GM12873 (cell line): ENCODE measurements around the gene PARN.

ENCODE experiments used
- TF ChIP-seq, protein P1 (sequence below): IDR thresholded peaks from 2 replicates; pipeline ENCODE4 v1.5.1; 2012; ENCODE audit warnings: low read depth, mild to moderate bottlenecking, moderate library complexity, low read length, control low read depth; ENCODE audit not compliant: insufficient read depth; ENCODE audit errors: missing control alignments

Gene PARN

GRCh38 chr16:14464796-14465195 is 165.3 kb downstream of the PARN start:
- TF ChIP-seq, protein P1, sequence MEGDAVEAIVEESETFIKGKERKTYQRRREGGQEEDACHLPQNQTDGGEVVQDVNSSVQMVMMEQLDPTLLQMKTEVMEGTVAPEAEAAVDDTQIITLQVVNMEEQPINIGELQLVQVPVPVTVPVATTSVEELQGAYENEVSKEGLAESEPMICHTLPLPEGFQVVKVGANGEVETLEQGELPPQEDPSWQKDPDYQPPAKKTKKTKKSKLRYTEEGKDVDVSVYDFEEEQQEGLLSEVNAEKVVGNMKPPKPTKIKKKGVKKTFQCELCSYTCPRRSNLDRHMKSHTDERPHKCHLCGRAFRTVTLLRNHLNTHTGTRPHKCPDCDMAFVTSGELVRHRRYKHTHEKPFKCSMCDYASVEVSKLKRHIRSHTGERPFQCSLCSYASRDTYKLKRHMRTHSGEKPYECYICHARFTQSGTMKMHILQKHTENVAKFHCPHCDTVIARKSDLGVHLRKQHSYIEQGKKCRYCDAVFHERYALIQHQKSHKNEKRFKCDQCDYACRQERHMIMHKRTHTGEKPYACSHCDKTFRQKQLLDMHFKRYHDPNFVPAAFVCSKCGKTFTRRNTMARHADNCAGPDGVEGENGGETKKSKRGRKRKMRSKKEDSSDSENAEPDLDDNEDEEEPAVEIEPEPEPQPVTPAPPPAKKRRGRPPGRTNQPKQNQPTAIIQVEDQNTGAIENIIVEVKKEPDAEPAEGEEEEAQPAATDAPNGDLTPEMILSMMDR = no peak

GRCh38 chr16:14464192-14464591 is 165.9 kb downstream of the PARN start:
- TF ChIP-seq, protein P1 = no peak

DNA sequence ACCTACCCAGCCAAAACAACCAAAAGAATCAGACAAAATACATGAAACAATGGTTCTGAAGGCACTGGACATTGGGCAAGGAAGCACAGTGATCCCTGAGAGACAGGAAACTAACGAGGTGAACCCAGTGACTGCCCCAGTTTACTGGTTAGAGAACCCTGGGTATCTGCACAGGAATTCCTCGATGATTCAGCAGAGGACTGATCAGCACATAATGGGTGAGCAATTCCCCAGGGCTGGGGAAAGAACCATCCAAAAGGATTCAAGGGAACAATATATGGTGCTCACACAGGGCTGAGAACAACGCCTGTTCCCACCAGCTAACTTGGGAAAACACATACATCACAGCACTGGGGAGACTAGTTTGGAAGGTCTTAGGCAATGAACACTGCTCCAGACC is 167.2 kb downstream of the PARN start:
- TF ChIP-seq, protein P1 = no peak

DNA sequence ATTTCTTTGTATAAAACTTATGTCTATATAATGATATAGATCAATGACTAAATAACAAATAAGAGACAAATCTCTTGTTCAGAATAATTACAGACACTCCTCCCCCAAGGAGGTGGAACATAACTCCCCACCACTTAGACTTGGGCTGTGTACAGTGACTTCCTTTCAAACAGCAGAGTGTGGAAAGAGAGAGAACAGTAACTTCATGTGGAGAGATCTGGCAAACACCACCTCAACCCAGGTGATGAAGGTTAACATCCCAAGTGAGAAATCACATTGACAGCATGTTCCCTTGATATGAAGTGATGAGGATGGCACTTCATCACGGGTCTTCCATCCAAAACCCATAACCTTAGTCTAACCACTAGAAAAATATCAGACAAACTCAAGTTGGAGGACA is 169.3 kb downstream of the PARN start:
- TF ChIP-seq, protein P1 = no peak

DNA sequence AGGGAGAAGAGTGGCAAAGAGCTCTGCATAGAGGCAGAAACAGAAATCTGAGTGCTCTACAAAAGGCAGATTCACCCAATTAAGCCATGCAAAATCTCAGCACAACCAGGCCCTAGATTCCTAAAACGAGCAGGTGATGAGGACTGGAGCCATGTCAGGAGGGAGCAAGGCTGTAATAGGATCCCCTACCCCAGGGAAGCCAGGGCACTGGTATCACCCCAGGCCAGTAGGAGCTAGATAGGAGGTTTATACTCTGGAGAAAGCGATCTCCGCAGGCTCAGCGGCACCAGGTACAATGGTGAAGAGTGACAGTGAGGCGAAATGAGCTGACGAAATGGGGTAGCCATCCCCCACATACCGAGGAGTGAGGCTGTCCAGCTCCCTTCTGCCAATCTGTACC is 171.5 kb downstream of the PARN start:
- TF ChIP-seq, protein P1 = no peak

GRCh38 chr16:14456793-14457481 is 173.1 kb downstream of the PARN start:
- TF ChIP-seq, protein P1 = no peak

DNA sequence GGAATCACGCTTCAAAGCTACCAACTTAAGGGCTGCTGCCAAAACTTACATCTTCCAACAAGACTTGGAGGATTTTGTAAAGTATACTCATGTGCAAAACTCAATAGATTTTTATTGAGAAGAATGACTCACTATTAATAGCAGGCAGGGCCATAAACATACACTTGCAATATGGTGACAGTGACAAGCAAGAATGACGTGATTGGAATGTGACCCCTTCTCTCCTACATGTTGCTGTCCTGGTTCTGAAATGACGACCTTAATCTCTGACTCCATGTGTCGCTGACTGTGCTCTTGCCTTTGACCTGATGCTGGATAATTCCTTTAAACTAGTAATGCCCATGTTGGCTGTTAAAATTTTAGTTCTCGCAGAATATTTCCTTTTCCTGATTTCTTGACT is 174.5 kb downstream of the PARN start:
- TF ChIP-seq, protein P1 = no peak

GRCh38 chr16:14454391-14454790 is 175.7 kb downstream of the PARN start:
- TF ChIP-seq, protein P1 = no peak
